K562 (cell line): ENCODE measurements around the gene TOX2. TPM values are rescaled to one million over a fixed set of nuclear protein-coding genes. Genes with fewer than 3 reads are reported as not detected.

Source experiments
- ATAC-seq: fragments of 200-7000 bp; cut with Tn5 transposase; 3 replicates; pipeline ENCODE4 v1.9.1; 2020; ENCODE audit warnings: moderate library complexity
- BruUV-seq: library from RNA; stranded (reverse); fragments of 400-500 nt; replicated peaks from 2 replicates; lab custom pipeline; 2021; lab: Mats Ljungman, UMichigan
- CTCF ChIA-PET: fragments of 300-600 bp; formaldehyde crosslinking; extraction: SDS; loops from one replicate; lab custom pipeline; 2021; ENCODE audit warnings: low intra/inter-chr PET ratio; lab: Yijun Ruan, JAX
- POLR2A ChIA-PET: fragments of 300-600, 350-650 bp; sonication (Branson Sonifier 250); formaldehyde crosslinking; extraction: SDS; loops from one replicate; lab custom pipeline; 2021; ENCODE audit warnings: antibody characterized with exemption, inconsistent platforms; lab: Yijun Ruan, JAX
- DNase-seq, 4 experiments: peaks; one replicate each; pipeline versions ENCODE4 v3.0.0 to v3.0.0-alpha.2; 2011 to 2018; ENCODE audit warnings: low spot score in 3 of 4, mixed read lengths in 3 of 4; ENCODE audit errors: extremely low read depth in 1 of 4
- FAIRE-seq: peaks from 2 replicates; lab custom pipeline; 2011; peaks lifted over from hg19 to GRCh38; lab: Jason Lieb, UNC
- H2AFZ ChIP-seq: 2 replicates; pipeline ENCODE4 v1.6.0; 2011; ENCODE audit warnings: low read depth, low read length, control low read depth, inconsistent platforms
- H3K27ac ChIP-seq: fragments of 200-600 bp; 3 replicates; pipeline ENCODE4 v1.8.0; 2011; ENCODE audit warnings: low read depth, mild to moderate bottlenecking, control low read depth, inconsistent platforms, low read length, moderate library complexity, mixed read lengths; ENCODE audit errors: extremely low read depth
- H3K27me3 ChIP-seq, 2 experiments: fragments of 300-600 bp in 1 of 2; 2 replicates in 1 of 2; 3 replicates in 1 of 2; pipeline versions ENCODE4 v1.6.0 to v1.8.0; 2011; ENCODE audit warnings: inconsistent platforms in 2 of 2, low read length in 2 of 2, mild to moderate bottlenecking in 1 of 2, mixed read lengths in 1 of 2, moderate library complexity in 1 of 2; ENCODE audit not compliant: control insufficient read depth in 2 of 2, insufficient read depth in 2 of 2
- H3K36me3 ChIP-seq: fragments of 300-600 bp; 3 replicates; pipeline ENCODE4 v1.8.0; 2011; ENCODE audit warnings: mild to moderate bottlenecking, low read length, inconsistent platforms; ENCODE audit not compliant: control insufficient read depth, insufficient read depth
- H3K4me1 ChIP-seq, 2 experiments: fragments of 200-600 bp in 1 of 2; replicated peaks in 1 of 2; 2 replicates in 1 of 2; 3 replicates in 1 of 2; pipeline versions ENCODE4 v1.5.1 to v1.8.0; 2011; ENCODE audit warnings: inconsistent platforms in 2 of 2, low read length in 2 of 2, mild to moderate bottlenecking in 1 of 2, mixed read lengths in 1 of 2, moderate library complexity in 1 of 2; ENCODE audit not compliant: control insufficient read depth in 2 of 2, insufficient read depth in 2 of 2
- H3K4me2 ChIP-seq: 2 replicates; pipeline ENCODE4 v1.6.1; 2011; ENCODE audit warnings: low read length, control low read depth, inconsistent platforms, mixed read lengths; ENCODE audit not compliant: insufficient read depth
- H3K4me3 ChIP-seq: fragments of 200-600 bp; sonication (generic), shearing (Covaris generic); 2 replicates; pipeline ENCODE4 v1.5.1; 2016; ENCODE audit warnings: control low read depth, inconsistent platforms
- H3K79me2 ChIP-seq: fragments of 200-600 bp; 3 replicates; pipeline ENCODE4 v1.8.0; 2011; ENCODE audit warnings: low read length, inconsistent platforms; ENCODE audit not compliant: control insufficient read depth, insufficient read depth
- H3K9ac ChIP-seq, 2 experiments: 2 replicates each; pipeline versions ENCODE4 v1.6.0 to v1.6.1; 2011; ENCODE audit warnings: low read depth in 2 of 2, low read length in 2 of 2, control low read depth in 1 of 2, inconsistent platforms in 1 of 2, mild to moderate bottlenecking in 1 of 2, mixed read lengths in 1 of 2; ENCODE audit not compliant: insufficient read depth in 1 of 2
- H3K9me1 ChIP-seq: one replicate; pipeline ENCODE4 v1.6.0; 2011; ENCODE audit warnings: inconsistent platforms, mild to moderate bottlenecking, low read length, moderate library complexity; ENCODE audit not compliant: control insufficient read depth, insufficient read depth
- H3K9me3 ChIP-seq: replicated peaks from 2 replicates; pipeline ENCODE4 v1.5.1; 2011; ENCODE audit warnings: low read depth, low read length, inconsistent platforms; ENCODE audit not compliant: control insufficient read depth, insufficient read depth
- H4K20me1 ChIP-seq: replicated peaks from 2 replicates; pipeline ENCODE4 v1.6.1; 2011; ENCODE audit warnings: low read length, inconsistent platforms, mixed read lengths; ENCODE audit not compliant: control insufficient read depth, insufficient read depth
- ASH1L ChIP-seq: fragments of 450-650 bp; IDR thresholded peaks from 2 replicates; pipeline ENCODE4 v1.6.1; 2018; ENCODE audit warnings: borderline replicate concordance, mild to moderate bottlenecking, low read depth; ENCODE audit not compliant: partially characterized antibody
- C11orf30 ChIP-seq: fragments of 450-650 bp; IDR thresholded peaks from 2 replicates; pipeline ENCODE4 v1.6.1; 2016; ENCODE audit warnings: low read depth, mild to moderate bottlenecking
- CBFA2T3 ChIP-seq: fragments of 450-650 bp; IDR thresholded peaks from 2 replicates; pipeline ENCODE4 v1.6.1; 2017
- E2F8 ChIP-seq: fragments of 450-650 bp; IDR thresholded peaks from 2 replicates; pipeline ENCODE4 v1.7.1; 2018; ENCODE audit warnings: mild to moderate bottlenecking, low read depth; ENCODE audit not compliant: partially characterized antibody
- GTF2F1 ChIP-seq: IDR thresholded peaks from 2 replicates; pipeline ENCODE4 v1.6.1; 2011; ENCODE audit warnings: low read depth, low read length, improper control_type of control experiment
- KDM1A ChIP-seq, 2 experiments: fragments of 450-650 bp; IDR thresholded peaks; 2 replicates each; pipeline ENCODE4 v1.6.1; 2016; ENCODE audit warnings: mild to moderate bottlenecking in 2 of 2
- KLF6 ChIP-seq: fragments of 250-450 bp; sonication (Bioruptor Pico); IDR thresholded peaks from 2 replicates; pipeline ENCODE4 v1.4.0; 2020; ENCODE audit warnings: mild to moderate bottlenecking, moderate library complexity, borderline replicate concordance
- LEF1 ChIP-seq: fragments of 450-650 bp; IDR thresholded peaks from 2 replicates; pipeline ENCODE4 v1.6.1; 2016; ENCODE audit warnings: mild to moderate bottlenecking
- MXI1 ChIP-seq: IDR thresholded peaks from 2 replicates; pipeline ENCODE4 v1.6.1; 2011; ENCODE audit warnings: low read depth, mild to moderate bottlenecking, improper control_type of control experiment, low read length
- RAD51 ChIP-seq: fragments of 450-650 bp; IDR thresholded peaks from 2 replicates; pipeline ENCODE4 v1.7.1; 2016; ENCODE audit warnings: low read depth, mild to moderate bottlenecking, borderline replicate concordance
- SETDB1 ChIP-seq: IDR thresholded peaks from one replicate; pipeline ENCODE4 v1.6.1; 2012; ENCODE audit warnings: low read length, control low read depth, inconsistent platforms
- SRSF3 ChIP-seq: fragments of 200-400 bp; formaldehyde crosslinking; IDR thresholded peaks from 2 replicates; pipeline ENCODE4 v1.6.1; 2016; ENCODE audit warnings: mild to moderate bottlenecking, low read length, moderate library complexity; ENCODE audit not compliant: insufficient read depth
- TBP ChIP-seq: optimal IDR thresholded peaks from 2 replicates; pipeline ENCODE3; 2011; ENCODE audit warnings: low read depth, low read length, improper control_type of control experiment
- ZFPM2 ChIP-seq: fragments of 250-450 bp; sonication (Bioruptor Pico); IDR thresholded peaks from 2 replicates; pipeline ENCODE4 v1.5.1; 2022; ENCODE audit warnings: mild to moderate bottlenecking
- ZNF174 ChIP-seq: fragments of 250-450 bp; sonication (Bioruptor Pico); IDR thresholded peaks from 2 replicates; pipeline ENCODE4 v1.4.0; 2020; ENCODE audit warnings: mild to moderate bottlenecking
- WGBS: fragments of 100-300 bp; shearing (Covaris generic); methylation state at CpG from one replicate; pipeline ENCODE4 v1.1.6; 2016; ENCODE audit warnings: low coverage, mixed read lengths; ENCODE audit not compliant: insufficient coverage; ENCODE audit errors: missing lambda C conversion rate; 5-methylcytosine and 5-hydroxymethylcytosine counted together
- in situ Hi-C: fragments of 300-500 bp; cut with MboI; formaldehyde crosslinking; loops from 4 replicates; pipeline ENCODE4 v1.15.0; 2018; ENCODE audit warnings: inconsistent platforms, mixed read lengths
- intact Hi-C: fragments of 100-400 bp; cut with micrococcal nuclease; formaldehyde crosslinking; loops from 2 replicates; pipeline ENCODE4 v1.14.2; 2022
- polyA plus RNA-seq, 8 experiments: library from polyadenylated mRNA; depleted of rRNA in 4 of 8; stranded (reverse) in 5 of 8; unstranded in 3 of 8; fragments of >200 nt; fragmentation: Nextera tagmentation in 2 of 8; fragmentation: Illumina TruSeq in 1 of 8; extraction: Ambion mirVana in 2 of 8; extraction: Trizol in 1 of 8; gene quantifications; 2 replicates each; pipeline versions ENCODE4 v1.2.1 to v1.2.3, GENCODE V29; 2011 to 2014; ENCODE audit warnings: inconsistent platforms in 1 of 8, missing spikeins in 1 of 8
- total RNA-seq, 7 experiments: library from RNA; depleted of rRNA in 6 of 7; stranded (reverse); fragments of >200 nt in 6 of 7; fragmentation: Illumina TruSeq in 2 of 7; extraction: Trizol in 2 of 7; gene quantifications; 2 replicates each; pipeline versions ENCODE4 v1.2.1 to v1.2.3, GENCODE V29; 2011 to 2021; ENCODE audit warnings: low replicate concordance in 1 of 7
- TF ChIP-seq, protein P1 (sequence below): fragments of 250-450 bp; sonication (Bioruptor Pico); IDR thresholded peaks from 2 replicates; pipeline ENCODE4 v1.8.0; 2022; ENCODE audit warnings: moderate library complexity, mild to moderate bottlenecking, inconsistent platforms
- TF ChIP-seq, protein P2 (sequence below): fragments of 250-450 bp; sonication (Bioruptor Pico); IDR thresholded peaks from 2 replicates; pipeline ENCODE4 v1.5.1; 2021; ENCODE audit warnings: mild to moderate bottlenecking
- TF ChIP-seq, protein P3 (sequence below): fragments of 250-450 bp; sonication (Bioruptor Pico); IDR thresholded peaks from 2 replicates; pipeline ENCODE4 v1.8.0; 2022; ENCODE audit warnings: inconsistent platforms

The TOX2 gene
- total and polyA plus RNA-seq, 9 of the 15 experiments (the other 6 are each of a cell fraction or from before 2014, with no cell fraction given): not detected

GRCh38 chr20:43987531-43987930, 72.9 kb downstream of the TOX2 start:
- Histone ChIP-seq H3K27me3 (no peaks in the 10 kb centered on the region; a peak in 2 of 5 replicates), H3K36me3 (no peaks in the 10 kb centered on the region), H3K9me3 (no peaks in the 10 kb centered on the region), H4K20me1 (0 out of 2 replicates have a peak, but pooled peaks cover 7% of the 10 kb centered on the region), H3K9ac (no peak overlapping the region), H3K9me1 (no peaks in the 10 kb centered on the region), H3K27ac (no peak overlapping the region), H3K4me3 (no peak overlapping the region), H3K79me2 (no peaks in the 10 kb centered on the region), H3K4me2 (no peak overlapping the region), H3K4me1 (no peaks in the 10 kb centered on the region), H2AFZ (no peak overlapping the region)
- FAIRE-seq: no peak
- no peak for ATAC-seq
- intact Hi-C loops (no loop called here), in situ Hi-C loops (no loop called here)
- WGBS: 0% methylated on average over 4 of the region's 4 CpGs
- CTCF ChIA-PET: no interaction called here
- DNase-seq: no peak
- no TSS peak for BruUV-seq
- POLR2A ChIA-PET: interaction anchor here (1.3 kb wide), 1 partner anchor 10 kb away, joined by 4 read pairs; no protein-coding TSS in a partner anchor
- TF ChIP-seq C11orf30 (no peak), ASH1L (no peak), ZFPM2 (no peak), LEF1 (no peak), GTF2F1 (no peak), CBFA2T3 (no peak), SETDB1 (no peak), TBP (no peak), E2F8 (no peak), KDM1A (IDR thresholded peaks at IDR 0.05) (no peak), KLF6 (CRISPR knock-in tag) (no peak), ZNF174 (no peak), SRSF3 (no peak), RAD51 (no peak), MXI1 (no peak)
- TF ChIP-seq, protein P1, sequence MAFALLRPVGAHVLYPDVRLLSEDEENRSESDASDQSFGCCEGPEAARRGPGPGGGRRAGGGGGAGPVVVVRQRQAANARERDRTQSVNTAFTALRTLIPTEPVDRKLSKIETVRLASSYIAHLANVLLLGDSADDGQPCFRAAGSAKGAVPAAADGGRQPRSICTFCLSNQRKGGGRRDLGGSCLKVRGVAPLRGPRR (CRISPR knock-in tag): no peak
- TF ChIP-seq, protein P2, sequence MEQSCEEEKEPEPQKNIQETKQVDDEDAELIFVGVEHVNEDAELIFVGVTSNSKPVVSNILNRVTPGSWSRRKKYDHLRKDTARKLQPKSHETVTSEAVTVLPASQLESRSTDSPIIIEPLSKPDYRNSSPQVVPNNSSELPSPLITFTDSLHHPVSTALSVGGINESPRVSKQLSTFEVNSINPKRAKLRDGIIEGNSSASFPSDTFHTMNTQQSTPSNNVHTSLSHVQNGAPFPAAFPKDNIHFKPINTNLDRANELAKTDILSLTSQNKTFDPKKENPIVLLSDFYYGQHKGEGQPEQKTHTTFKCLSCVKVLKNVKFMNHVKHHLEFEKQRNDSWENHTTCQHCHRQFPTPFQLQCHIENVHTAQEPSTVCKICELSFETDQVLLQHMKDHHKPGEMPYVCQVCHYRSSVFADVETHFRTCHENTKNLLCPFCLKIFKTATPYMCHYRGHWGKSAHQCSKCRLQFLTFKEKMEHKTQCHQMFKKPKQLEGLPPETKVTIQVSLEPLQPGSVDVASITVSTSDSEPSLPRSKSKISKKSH (CRISPR knock-in tag): no peak
- TF ChIP-seq, protein P3, sequence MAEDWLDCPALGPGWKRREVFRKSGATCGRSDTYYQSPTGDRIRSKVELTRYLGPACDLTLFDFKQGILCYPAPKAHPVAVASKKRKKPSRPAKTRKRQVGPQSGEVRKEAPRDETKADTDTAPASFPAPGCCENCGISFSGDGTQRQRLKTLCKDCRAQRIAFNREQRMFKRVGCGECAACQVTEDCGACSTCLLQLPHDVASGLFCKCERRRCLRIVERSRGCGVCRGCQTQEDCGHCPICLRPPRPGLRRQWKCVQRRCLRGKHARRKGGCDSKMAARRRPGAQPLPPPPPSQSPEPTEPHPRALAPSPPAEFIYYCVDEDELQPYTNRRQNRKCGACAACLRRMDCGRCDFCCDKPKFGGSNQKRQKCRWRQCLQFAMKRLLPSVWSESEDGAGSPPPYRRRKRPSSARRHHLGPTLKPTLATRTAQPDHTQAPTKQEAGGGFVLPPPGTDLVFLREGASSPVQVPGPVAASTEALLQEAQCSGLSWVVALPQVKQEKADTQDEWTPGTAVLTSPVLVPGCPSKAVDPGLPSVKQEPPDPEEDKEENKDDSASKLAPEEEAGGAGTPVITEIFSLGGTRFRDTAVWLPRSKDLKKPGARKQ (CRISPR knock-in tag): no peak
